Caco-2 (cell line): Measurements from ENCODE around the gene BIRC7. TPM values are rescaled to one million over a fixed set of nuclear protein-coding genes. Genes with fewer than 3 reads are reported as not detected.
A peak's percentile ranks its signal among the peaks of the same experiment; 100 is the strongest.
"Not testable (repeated sequence)": the region's sequence is repeated elsewhere in the genome, so short reads cannot be mapped to it uniquely, and the experiment has no call there.

Experiments used
- BruUV-seq: library from RNA; stranded (reverse); fragments of 400-500 nt; replicated peaks from 2 replicates; lab custom pipeline; 2021; lab: Mats Ljungman, UMichigan
- CTCF ChIA-PET: fragments of 300-600 bp; sonication (Branson Sonifier 250); formaldehyde crosslinking; loops from one replicate; lab custom pipeline; 2022; ENCODE audit warnings: antibody characterized with exemption; lab: Charles Lee
- POLR2A ChIA-PET: fragments of 300-600 bp; sonication (Branson Sonifier 250); formaldehyde crosslinking; loops from one replicate; lab custom pipeline; 2022; ENCODE audit warnings: antibody characterized with exemption; lab: Charles Lee
- DNase-seq, 2 experiments: peaks; one replicate each; pipeline versions ENCODE4 v3.0.0 to v3.0.0-alpha.2; 2020 to 2022
- H3K27me3 ChIP-seq: replicated peaks from 2 replicates; pipeline ENCODE4 v1.6.0; 2011; ENCODE audit warnings: low read length; ENCODE audit not compliant: control insufficient read depth, insufficient read depth
- H3K36me3 ChIP-seq: 2 replicates; pipeline ENCODE4 v1.5.1; 2011; ENCODE audit warnings: low read length; ENCODE audit not compliant: control insufficient read depth, insufficient read depth
- H3K4me1 ChIP-seq: fragments of 250-450 bp; sonication (Bioruptor Pico); 2 replicates; pipeline ENCODE4 v1.5.1; 2020; ENCODE audit warnings: mild to moderate bottlenecking
- H3K4me3 ChIP-seq: 2 replicates; pipeline ENCODE4 v1.5.1; 2011; ENCODE audit warnings: low read depth, mild to moderate bottlenecking, control low read depth, low read length
- H3K9me3 ChIP-seq: fragments of 250-450 bp; sonication (Bioruptor Pico); 2 replicates; pipeline ENCODE4 v1.5.1; 2020; ENCODE audit warnings: mild to moderate bottlenecking, moderate library complexity
- H3K27ac Mint-ChIP-seq: one replicate; pipeline ENCODE4 v1.8.0; 2022; ENCODE audit warnings: mixed read lengths; ENCODE audit not compliant: unreplicated experiment
- H3K27me3 Mint-ChIP-seq: one replicate; pipeline ENCODE4 v1.8.0; 2022; ENCODE audit warnings: mixed read lengths; ENCODE audit not compliant: insufficient read depth, unreplicated experiment
- H3K36me3 Mint-ChIP-seq: one replicate; pipeline ENCODE4 v1.8.0; 2022; ENCODE audit warnings: mild to moderate bottlenecking, mixed read lengths; ENCODE audit not compliant: insufficient read depth, unreplicated experiment
- H3K4me1 Mint-ChIP-seq: one replicate; pipeline ENCODE4 v1.8.0; 2022; ENCODE audit warnings: low read depth, mixed read lengths; ENCODE audit not compliant: unreplicated experiment
- H3K4me3 Mint-ChIP-seq: one replicate; pipeline ENCODE4 v1.8.0; 2022; ENCODE audit warnings: mild to moderate bottlenecking, moderate library complexity, mixed read lengths; ENCODE audit not compliant: unreplicated experiment
- H3K9me3 Mint-ChIP-seq: one replicate; pipeline ENCODE4 v1.8.0; 2022; ENCODE audit warnings: mixed read lengths; ENCODE audit not compliant: unreplicated experiment
- intact Hi-C: fragments of 100-400 bp; cut with micrococcal nuclease; formaldehyde crosslinking; loops from one replicate; pipeline ENCODE4 v1.10.0; 2022; ENCODE audit not compliant: unreplicated experiment
- total RNA-seq: library from RNA; stranded (reverse); gene quantifications from 2 replicates; pipeline ENCODE4 v1.2.3, GENCODE V29; 2022
- TF ChIP-seq, protein P1 (sequence below), 2 experiments: fragments of 200-600 bp in 1 of 2; IDR thresholded peaks; 1 replicate in 1 of 2; 2 replicates in 1 of 2; pipeline versions ENCODE4 v1.5.1 to v1.8.0; 2011 to 2022; ENCODE audit warnings: antibody characterized with exemption in 1 of 2, control low read depth in 1 of 2, inconsistent platforms in 1 of 2, low read depth in 1 of 2, low read length in 1 of 2, mild to moderate bottlenecking in 1 of 2, moderate library complexity in 1 of 2; ENCODE audit not compliant: insufficient read depth in 1 of 2, severe bottlenecking in 1 of 2, unreplicated experiment in 1 of 2

The BIRC7 gene
- total RNA-seq, 1 experiment from 2014 or later, result 0.54 TPM

DNA sequence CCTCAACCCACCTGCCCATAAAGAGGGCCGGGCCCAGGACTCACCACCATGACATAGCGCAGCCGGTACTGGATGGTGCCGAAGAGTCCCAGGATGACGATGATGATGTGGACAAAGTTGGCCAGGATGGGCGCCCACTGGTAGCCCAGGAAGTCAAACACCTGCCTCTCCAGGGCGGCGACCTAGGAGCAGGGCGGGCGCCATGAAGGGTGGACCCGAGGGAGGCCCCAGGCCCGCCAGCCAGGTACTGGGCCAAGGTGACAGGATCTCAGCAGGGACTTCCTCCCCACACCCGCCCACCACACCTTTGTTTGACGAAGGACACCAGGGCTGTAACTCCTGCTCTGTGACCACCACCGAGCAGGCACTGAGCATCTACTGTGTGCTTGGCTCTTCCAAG is 14.2 kb downstream of the BIRC7 start:
- H3K36me3 ChIP-seq, result no peaks in the 10 kb centered on the region
- no peak overlapping the region for H3K4me3 Mint-ChIP-seq
- H3K27ac Mint-ChIP-seq, result peak overlapping the region; percentile 1
- H3K27me3 Mint-ChIP-seq, result no peaks in the 10 kb centered on the region
- ChIA-PET CTCF (interaction anchor here (1.9 kb wide), 1 partner anchor 27 kb away, joined by 19 read pairs; no protein-coding TSS in a partner anchor), POLR2A (no interaction called here)
- peaks cover 43% of the 10 kb centered on the region for H3K4me1 ChIP-seq
- H3K9me3 Mint-ChIP-seq, result no peaks in the 10 kb centered on the region
- H3K9me3 ChIP-seq, result no peaks in the 10 kb centered on the region
- no peak for DNase-seq
- peaks cover 26% of the 10 kb centered on the region for H3K4me1 Mint-ChIP-seq
- no TSS peak for BruUV-seq
- H3K36me3 Mint-ChIP-seq, result peaks cover 9% of the 10 kb centered on the region
- intact Hi-C loops, result loop anchor here (2.0 kb wide), 1 partner anchor 23 kb away; the partner anchor contains the start of gene ARFGAP1
- H3K4me3 ChIP-seq, result no peak overlapping the region
- H3K27me3 ChIP-seq, result no peaks in the 10 kb centered on the region
- TF ChIP-seq, protein P1, sequence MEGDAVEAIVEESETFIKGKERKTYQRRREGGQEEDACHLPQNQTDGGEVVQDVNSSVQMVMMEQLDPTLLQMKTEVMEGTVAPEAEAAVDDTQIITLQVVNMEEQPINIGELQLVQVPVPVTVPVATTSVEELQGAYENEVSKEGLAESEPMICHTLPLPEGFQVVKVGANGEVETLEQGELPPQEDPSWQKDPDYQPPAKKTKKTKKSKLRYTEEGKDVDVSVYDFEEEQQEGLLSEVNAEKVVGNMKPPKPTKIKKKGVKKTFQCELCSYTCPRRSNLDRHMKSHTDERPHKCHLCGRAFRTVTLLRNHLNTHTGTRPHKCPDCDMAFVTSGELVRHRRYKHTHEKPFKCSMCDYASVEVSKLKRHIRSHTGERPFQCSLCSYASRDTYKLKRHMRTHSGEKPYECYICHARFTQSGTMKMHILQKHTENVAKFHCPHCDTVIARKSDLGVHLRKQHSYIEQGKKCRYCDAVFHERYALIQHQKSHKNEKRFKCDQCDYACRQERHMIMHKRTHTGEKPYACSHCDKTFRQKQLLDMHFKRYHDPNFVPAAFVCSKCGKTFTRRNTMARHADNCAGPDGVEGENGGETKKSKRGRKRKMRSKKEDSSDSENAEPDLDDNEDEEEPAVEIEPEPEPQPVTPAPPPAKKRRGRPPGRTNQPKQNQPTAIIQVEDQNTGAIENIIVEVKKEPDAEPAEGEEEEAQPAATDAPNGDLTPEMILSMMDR (IDR thresholded peaks at IDR 0.05; ENCODE audit: insufficient read depth in 1 of 2, low read depth in 1 of 2, low read length in 1 of 2, severe bottlenecking in 1 of 2, unreplicated experiment in 1 of 2), result no peak

DNA sequence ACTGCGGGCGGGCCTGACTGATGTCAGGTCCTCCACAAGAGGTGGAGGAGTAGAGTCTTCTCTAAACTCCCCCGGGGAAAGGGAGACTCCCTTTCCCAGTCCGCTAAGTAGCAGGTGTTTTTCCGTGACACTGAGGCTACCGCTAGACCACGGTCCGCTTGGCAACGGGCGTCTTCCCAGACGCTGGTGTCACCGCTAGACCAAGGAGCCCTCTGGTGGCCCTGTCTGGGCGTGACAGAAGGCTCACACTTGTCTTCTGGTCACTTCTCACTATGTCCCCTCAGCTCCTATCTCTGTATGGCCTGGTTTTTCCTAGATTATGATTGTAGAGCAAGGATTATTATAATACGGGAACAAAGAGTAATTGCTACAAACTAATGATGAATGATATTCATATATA is 15.6 kb downstream of the BIRC7 start:
- H3K4me3 ChIP-seq, H3K36me3 Mint-ChIP-seq, BruUV-seq, POLR2A ChIA-PET, H3K9me3 Mint-ChIP-seq, H3K27me3 Mint-ChIP-seq, H3K9me3 ChIP-seq, H3K27me3 ChIP-seq, H3K36me3 ChIP-seq, H3K4me3 Mint-ChIP-seq: not testable (repeated sequence)
- Mint-ChIP-seq H3K27ac (peak overlapping the region; percentile 5), H3K4me1 (peaks cover 41% of the 10 kb centered on the region)
- CTCF ChIA-PET, result interaction anchor here (0.6 to 3.2 kb wide), 4 partner anchors 17 to 376 kb away, joined by 3 to 23 read pairs (median 9); no protein-coding TSS in a partner anchor
- TF ChIP-seq, protein P1 (IDR thresholded peaks at IDR 0.05; ENCODE audit: insufficient read depth in 1 of 2, low read depth in 1 of 2, low read length in 1 of 2, severe bottlenecking in 1 of 2, unreplicated experiment in 1 of 2), result peak; percentile 35 to 69
- H3K4me1 ChIP-seq, result peaks cover 58% of the 10 kb centered on the region
- intact Hi-C loops, result loop anchor here (1.0 to 2.0 kb wide), 2 partner anchors 21 to 28 kb away; partner anchors contain the start of gene ARFGAP1
- peak; percentile 78 for DNase-seq

DNA sequence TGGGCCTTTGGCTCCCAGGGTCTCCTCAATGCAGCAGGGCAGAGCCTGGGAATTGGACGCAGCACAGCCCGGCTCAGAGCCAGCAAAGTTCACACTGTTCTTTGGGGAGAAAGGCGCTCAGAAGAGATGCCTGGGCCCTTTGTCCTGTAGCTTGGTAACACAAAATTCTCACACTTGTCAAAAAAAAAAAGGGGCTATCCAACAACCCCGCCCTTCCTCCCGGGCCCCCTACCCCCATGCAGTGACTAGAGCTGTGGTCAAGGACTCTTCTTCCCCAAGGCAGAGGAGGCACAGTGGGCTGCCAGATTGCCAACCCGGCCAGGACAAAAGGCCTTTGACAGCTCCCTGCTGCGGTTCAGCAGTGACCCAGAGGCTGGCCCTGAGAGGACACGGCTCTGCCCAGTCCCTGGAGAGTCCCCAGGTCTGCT is 16.6 kb downstream of the BIRC7 start:
- Mint-ChIP-seq H3K4me3 (no peak overlapping the region), H3K9me3 (no peaks in the 10 kb centered on the region), H3K27me3 (no peaks in the 10 kb centered on the region), H3K4me1 (peaks cover 48% of the 10 kb centered on the region), H3K27ac (no peak overlapping the region), H3K36me3 (peaks cover 9% of the 10 kb centered on the region)
- BruUV-seq, result no TSS peak
- Histone ChIP-seq H3K9me3 (no peaks in the 10 kb centered on the region), H3K27me3 (no peaks in the 10 kb centered on the region), H3K4me3 (no peak overlapping the region), H3K4me1 (peaks cover 59% of the 10 kb centered on the region), H3K36me3 (no peaks in the 10 kb centered on the region)
- intact Hi-C loops, result no loop called here
- CTCF ChIA-PET, result interaction anchor here (2.9 to 3.2 kb wide), 2 partner anchors 18 to 29 kb away, joined by 10 to 23 read pairs; no protein-coding TSS in a partner anchor
- POLR2A ChIA-PET, result no interaction called here
- TF ChIP-seq, protein P1 (IDR thresholded peaks at IDR 0.05; ENCODE audit: insufficient read depth in 1 of 2, low read depth in 1 of 2, low read length in 1 of 2, severe bottlenecking in 1 of 2, unreplicated experiment in 1 of 2), result no peak
- DNase-seq, result no peak
